Stimulated activated CD8-positive, alpha-beta memory T cell treated with anti-CD3 and anti-CD28 coated beads, Interleukin-7, amount 100 ng/mL, for 24 hours (primary cell): ENCODE results near the gene CAPN10.

Experiments used
- DNase-seq: peaks from one replicate; pipeline ENCODE4 v3.0.0-alpha.2; 2020; ENCODE audit warnings: low read depth

CAPN10 gene

DNA sequence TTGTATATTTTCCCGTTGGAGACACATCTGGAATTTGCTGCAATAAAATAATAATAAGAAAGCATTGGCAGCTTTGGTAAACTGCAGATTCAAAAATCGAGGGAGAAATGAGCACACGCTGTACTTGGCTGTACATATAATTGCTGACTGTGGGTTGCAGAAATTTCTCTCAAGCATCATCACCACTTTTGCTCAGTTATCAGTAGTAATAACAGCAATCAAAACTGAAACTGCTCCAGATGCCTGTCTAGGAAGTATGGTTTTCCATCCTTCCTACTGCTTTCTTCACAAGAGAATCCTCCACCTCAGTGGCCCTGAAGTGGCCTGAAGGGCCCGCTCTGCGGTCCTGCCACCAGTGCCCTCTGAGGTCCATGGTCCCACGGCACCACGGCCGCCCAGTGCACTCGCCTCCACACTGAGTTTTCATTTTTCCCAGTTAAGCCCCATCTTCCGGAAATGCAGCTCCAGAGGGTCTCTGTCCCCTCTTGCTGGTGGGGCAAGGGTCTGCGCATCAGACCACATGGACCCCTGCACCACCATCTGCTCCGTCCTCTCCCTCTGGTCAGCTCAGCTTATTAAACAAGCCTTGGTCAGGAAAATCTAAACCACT lies 22.5 kb upstream of the CAPN10 start:
- DNase-seq, result no peak

DNA sequence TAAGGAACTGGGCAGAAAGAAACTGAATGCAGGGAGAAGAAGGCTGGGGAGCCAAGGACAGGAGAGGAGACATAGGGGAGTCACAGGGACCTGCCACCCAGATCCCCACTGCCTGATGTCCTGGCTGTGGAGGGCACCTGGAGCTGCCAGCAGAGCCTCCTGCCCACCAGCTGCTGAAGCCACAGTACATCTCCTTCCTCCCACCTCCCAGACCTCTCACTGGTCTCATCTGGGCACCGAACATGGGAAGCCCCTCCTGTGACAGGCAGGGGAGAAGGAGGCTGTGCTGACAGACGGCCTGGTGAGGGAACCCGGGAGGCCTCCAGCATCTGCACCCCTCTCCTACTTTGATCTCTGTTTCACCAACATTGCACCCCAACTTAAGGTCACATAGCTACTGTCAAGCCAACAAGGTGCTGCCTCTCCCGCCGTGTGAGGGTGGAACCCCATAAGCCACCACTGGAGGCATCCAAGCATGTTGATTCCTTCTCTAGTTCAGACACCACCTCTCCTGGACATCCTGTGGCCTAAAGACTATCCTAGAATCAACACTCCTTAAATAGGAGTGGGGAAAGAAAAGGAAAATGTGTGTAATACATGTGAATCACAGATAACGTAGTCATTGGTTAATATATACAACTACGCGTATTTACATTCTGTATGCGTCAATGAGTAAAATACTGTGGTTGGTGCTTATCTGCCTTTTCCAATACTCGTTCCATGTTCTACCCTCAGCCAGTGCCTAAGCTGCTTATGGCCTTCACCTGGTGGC lies 21.8 kb upstream of the CAPN10 start:
- no peak for DNase-seq

DNA sequence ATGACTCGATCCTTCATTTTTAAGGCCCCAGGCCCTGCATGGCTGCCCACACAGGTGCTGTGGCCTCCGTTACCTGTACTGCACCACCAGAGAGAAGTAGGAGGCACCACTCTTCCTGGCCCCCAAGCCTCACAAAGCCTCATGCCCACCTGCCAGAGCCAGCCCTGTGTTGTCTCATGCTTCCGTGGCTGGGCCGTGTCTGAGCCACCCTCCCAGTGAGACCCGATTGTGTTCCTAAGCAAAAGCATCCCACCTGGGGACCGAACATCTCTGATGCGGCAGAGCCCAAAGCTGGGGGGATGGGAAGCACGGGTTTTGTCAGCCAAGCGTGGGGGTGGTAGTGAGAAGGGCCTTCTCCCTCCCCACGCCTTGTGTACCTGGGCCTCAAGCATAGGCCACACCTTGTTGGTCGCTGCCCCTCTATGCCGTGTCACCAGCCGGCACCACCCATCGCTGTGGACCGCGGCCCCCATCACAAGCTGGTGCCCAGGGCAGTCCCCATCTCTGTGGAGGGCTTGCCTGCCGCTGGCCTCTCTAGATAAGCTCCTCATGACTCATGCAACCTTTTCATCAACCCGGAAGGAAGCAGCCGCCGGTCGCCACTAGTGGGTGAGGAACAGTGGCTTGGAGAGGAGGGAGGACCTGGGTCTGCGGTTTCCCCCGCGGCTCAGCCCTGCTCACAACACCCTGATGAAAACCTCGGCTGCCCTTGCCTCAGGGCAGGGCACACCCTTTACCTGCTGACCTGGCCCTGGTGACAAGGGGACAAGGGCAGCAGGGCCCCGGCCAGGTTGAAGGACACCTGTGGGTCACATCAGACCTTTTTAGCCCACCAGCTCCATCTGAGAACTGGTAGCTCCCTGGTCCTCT lies 21.0 kb upstream of the CAPN10 start:
- DNase-seq, result peak; percentile 76

DNA sequence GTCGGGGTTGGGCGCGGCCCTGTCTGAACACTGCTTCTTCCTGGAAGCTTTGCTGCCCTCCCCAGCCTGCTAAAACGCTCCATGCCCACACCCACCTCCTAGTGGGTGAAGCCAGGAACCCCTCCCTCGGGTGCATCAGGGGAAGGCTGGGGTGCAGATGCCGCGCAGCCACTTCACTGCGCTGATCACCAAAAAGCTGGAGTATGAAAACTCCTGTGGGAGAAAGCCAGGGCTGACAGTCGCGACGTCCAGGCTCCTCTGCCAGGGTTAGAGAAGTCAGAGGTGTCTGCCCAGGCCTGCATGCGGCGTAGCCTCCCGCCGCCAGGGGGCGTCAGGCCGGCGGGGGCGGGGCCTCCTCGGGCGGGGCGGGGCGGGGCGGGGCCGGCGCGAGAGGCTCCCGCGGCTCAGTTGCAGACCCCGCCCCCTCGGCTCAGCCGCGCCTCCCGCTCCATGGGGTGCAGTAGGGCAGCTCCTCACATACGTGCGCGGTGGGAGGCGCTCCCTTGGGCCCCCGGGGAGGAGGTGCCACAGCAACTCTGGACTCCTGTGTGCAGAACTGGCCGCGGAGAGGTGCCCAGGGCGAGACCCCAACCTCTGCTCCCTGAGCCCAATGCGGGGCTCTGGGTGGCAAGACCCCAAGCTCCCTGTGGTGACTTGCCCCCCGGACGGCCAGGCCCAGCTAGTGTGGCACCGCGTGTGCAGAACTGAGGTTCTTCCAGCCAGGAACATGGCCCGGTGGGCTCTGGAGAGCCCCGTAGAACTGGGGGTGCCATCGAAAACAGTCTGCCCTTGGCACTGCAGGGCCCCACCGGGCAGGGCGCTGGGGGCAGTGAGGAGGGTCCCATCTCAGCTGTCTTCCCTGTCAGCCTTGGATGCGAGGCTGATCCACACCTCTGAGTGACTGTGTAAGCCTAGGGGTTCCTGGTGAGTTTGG lies 20.1 kb upstream of the CAPN10 start:
- peak; percentile 88 for DNase-seq

DNA sequence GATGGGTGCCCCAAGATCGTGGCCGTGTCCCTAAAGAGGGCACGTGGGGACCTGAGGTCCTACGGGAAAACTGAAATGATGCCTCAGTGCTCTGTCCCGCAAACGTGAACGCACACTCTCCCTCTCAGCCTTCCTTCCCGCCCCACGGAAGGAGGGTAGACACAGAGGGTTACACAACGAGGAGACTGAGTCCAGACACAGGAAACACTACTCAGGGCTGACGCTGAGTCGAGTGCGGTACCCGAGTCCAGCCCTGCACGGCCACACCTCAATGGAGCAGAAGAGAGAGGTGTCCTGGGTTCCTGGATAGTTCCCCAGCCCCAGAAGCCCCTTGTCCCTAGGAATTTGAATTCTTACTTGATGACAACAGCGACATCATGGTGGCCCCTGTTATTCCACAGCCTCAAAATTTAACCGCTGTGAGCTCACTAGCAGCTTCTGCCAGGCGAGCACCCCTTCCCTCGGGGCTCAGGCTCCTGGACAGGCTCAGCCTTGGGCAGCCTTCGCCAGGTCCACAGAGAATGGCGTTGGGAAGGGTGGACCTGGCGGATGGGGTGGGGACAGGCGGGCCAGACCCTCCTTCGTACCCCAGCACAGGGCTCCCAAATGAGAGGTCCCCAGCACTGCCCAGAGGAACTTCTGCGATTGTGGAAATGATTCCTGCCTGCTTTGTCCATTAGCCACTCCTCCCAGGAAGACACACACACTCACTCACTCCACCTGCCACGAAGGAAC lies 19.2 kb upstream of the CAPN10 start:
- DNase-seq, result no peak

DNA sequence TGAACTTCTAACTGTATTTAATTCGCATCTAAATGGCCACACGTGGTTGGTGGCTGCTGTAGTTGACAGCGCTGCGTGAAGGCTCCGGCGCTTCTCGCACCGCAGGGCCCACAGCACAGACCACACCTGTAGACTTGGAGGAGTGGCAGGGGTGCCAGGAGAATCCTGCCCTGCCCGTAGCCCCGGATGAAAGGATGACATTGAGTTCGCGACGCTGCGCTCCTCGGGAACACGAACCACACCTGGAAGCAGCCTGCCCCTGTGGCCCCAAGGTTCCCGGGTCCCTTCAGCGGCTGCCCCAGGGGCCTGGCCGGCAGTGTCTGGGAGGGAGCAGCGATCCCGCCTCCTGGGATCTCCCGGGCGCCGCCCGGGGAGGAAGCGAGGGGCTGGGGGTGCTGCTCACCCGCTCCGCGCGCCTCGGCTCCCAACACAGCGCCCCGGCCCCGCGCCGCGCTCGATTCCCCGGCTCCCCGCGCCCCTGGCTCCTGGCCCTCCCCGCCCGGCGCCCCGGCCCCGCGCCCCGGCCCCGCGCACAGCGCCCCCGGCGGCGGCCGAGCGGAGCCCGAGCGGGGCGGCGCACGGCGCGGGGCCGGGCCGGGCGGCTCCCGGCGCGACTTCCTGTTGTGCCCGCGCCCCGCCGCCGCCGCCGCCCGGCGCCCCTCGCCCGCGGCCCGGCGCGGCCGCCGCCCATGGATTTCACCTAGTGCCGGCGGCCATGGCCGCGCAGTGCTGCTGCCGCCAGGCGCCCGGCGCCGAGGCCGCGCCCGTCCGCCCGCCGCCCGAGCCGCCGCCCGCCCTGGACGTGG lies 18.5 kb upstream of the CAPN10 start, which contains the start of gene RNPEPL1:
RNPEPL1 (plus strand) TSS at position 613 of the 806 bp plus-strand sequence; CDS start at position 716, 103 bp downstream.
- DNase-seq, result no peak

DNA sequence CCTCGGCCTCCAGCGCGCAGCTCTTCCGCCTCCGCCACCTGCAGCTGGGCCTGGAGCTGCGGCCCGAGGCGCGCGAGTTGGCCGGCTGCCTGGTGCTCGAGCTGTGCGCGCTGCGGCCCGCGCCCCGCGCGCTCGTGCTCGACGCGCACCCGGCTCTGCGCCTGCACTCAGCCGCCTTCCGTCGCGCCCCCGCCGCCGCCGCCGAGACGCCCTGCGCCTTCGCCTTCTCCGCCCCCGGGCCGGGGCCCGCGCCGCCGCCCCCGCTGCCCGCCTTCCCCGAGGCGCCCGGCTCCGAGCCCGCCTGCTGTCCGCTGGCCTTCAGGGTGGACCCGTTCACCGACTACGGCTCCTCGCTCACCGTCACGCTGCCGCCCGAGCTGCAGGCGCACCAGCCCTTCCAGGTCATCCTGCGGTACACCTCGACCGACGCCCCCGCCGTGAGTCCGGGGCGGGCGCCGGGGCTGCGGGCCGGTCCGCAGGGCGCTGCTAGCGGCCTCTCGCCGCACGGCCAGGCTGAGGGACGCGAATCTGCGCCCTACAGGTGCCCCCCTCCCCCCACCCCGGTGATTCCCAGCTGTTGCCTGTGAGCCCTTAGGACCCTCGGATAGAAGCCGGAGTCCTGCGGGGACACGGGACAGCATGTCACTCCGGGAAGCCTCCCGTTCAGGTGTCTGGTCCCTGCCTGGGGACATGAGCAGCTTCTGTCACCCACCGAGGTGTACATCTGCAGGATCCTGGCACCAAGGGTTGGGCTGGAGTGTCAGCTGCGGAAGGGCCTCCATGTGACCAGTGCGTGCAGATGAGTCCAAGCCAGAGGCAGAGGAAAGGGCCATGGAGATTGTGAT lies 17.6 kb upstream of the CAPN10 start:
- DNase-seq, result no peak

DNA sequence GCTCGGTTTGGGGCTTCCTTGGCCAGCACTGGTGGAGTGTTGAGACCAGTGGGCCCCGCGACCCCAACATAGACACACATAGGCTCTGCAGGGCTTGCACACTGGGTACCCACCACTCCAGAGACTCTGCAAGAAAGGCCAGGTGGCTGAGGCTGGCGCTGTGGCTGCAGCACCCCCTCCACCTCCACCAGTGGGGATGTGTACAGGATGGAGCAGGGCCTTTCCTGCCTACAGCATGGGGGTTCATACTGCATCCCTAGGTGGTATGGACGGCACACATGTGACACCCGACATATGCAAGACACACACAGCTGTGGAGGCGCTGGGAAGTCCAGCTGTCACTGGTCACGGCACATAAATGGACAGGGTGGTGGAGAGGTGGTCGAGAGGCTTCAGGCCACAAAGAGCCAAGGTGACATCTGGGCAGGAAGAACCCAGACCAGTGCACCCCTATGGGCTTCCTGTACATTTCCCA lies 17.0 kb upstream of the CAPN10 start:
- DNase-seq, result no peak

DNA sequence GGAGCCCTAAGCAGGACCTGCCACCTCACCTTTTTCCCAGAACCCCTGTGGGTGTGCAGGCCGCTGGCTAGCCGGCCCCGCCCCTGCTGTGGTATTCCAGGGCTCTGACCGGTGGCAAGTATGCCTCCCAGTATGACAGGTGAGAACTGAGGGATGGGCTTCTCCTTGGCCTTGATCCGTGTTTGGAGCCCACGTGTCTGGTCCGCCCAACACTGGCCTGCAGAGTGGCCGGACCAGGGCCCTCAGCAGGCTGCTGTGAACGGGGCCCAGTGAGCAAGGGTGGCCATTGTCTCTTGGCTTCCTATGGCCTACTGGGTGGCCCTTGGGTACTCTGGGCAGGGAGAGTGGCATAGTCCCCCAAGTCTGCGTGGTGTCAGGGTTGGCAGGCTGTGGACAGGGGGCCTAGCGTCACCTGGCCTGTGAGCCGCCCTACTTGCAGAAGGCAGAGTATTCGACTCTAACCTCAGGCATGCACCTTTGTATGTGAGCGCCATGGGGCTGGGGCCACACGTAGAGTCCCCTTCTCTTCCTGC lies 16.5 kb upstream of the CAPN10 start:
- no peak for DNase-seq

DNA sequence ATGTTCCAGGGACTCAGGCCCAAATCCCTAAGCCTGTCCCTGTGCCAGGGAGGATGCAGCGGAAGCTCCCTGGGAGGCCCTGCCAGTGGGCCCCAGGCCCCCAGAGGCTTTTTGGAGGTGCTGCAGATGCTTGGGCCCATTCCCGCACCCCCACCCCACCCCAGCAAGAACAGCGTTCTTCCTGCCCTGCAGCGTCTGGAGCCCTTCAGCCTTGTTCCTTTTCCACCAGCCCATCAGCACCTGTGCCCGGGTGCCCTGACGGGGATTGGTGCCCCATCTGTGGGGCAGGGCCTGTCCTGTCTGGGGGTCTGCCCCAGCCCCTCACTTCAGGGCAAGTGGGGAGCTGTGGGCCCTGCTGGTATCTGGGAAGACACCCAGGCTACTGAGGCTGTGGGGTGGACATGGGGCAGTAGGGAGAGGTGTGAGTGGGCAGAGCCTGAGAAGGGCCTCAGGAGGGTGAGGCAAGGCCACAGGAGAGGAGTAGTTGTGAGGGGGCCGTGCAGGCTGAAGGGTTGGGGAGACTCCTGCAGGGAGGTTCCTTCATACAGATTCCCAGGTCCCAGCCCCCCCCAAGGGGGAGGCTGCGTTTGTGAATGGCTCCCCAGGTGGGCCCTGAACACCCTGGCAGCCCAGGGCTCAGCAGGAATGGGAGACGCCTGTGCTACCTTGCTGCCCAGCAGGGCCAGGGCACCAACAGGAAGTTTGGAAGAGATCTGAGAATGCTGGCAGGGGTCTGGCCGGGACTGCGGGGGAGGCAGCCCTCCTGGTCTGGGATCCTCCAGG lies 15.8 kb upstream of the CAPN10 start:
- DNase-seq, result no peak

DNA sequence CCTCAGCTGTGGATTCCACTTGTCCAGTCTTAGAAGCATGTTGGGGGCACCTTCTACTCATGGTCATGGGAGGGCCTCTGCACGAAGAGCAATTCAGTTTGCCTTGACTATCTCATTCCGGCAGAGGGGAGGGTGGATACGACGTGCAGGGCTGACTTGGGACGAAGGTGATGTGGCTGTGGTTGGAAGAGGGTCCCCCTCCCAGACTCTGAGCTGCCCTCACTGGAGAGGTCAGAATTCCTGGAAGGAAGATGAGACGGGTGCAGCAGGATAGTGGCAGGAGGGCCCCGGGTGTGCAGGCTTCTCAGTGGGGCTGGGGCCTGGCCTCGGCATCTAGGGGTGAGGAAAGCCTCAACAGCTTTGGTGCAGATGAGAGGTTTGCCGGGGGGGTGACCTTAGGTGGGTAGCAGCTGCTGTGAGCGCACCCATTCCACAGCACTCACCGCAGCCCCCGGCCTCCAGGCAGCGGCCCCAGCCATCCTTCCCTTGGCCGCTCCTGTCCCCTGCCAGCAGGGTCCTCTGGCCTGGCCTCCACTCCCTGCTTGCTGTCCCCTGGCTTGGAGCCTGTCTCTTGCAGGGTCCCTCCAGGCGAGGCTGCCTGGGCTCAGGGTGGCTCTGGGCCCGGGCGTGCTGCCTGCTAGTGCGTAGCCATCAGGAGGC lies 15.1 kb upstream of the CAPN10 start:
- no peak for DNase-seq

DNA sequence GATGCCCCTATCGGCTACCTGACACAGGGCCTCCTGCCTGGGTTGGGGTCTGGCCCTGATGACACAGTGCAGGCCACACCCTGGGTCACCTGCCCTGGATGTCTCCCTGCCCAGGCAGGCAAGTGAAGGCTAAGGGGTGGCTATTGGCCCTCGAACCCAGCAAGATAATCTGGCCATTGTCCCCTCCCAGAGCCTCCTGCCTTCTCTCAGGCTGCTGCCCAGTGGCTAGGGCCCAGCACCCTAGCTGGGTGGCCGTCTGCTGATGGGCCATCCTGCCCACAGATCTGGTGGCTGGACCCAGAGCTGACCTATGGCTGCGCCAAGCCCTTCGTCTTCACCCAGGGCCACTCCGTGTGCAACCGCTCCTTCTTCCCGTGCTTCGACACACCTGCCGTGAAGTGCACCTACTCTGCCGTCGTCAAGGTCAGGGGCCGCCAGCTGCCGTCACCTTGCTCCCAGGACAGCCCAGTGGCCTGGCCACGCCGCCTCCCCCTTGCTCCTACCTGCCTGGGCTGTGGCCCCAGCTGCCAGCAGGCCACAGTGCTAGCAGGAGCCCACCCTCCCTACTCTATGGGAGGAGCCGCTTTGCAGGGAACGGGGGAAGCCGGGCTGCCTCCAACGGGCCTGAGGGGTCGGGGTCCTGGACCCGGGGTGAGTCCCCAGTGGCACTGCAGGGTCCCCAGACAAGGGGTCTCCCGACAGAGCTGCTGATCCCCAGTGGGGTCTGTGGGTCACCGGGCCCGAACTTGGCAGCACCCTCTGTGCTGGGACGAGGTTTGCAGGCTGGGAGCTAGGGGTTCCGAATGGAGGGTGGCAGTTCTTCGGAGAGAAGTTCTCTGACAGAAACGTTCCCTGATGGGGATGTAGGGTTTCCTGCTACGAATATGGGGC lies 14.1 kb upstream of the CAPN10 start:
- DNase-seq, result no peak

DNA sequence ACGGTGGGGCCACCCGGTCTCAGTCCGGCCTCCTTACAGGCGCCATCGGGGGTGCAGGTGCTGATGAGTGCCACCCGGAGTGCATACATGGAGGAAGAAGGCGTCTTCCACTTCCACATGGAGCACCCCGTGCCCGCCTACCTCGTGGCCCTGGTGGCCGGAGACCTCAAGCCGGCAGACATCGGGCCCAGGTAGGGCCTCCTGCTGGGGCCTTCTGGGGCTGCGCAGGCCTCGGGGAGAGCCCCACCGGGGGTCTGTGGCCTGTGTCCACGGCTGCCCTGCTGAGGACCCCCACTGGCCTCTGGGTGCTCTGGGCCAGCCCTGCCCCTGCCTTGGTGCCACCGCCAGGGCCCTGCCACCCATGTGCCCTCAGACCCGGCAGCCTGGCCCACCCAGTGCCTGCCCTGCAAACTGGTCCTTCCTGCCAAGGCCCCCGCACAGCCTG lies 13.4 kb upstream of the CAPN10 start:
- no peak for DNase-seq

DNA sequence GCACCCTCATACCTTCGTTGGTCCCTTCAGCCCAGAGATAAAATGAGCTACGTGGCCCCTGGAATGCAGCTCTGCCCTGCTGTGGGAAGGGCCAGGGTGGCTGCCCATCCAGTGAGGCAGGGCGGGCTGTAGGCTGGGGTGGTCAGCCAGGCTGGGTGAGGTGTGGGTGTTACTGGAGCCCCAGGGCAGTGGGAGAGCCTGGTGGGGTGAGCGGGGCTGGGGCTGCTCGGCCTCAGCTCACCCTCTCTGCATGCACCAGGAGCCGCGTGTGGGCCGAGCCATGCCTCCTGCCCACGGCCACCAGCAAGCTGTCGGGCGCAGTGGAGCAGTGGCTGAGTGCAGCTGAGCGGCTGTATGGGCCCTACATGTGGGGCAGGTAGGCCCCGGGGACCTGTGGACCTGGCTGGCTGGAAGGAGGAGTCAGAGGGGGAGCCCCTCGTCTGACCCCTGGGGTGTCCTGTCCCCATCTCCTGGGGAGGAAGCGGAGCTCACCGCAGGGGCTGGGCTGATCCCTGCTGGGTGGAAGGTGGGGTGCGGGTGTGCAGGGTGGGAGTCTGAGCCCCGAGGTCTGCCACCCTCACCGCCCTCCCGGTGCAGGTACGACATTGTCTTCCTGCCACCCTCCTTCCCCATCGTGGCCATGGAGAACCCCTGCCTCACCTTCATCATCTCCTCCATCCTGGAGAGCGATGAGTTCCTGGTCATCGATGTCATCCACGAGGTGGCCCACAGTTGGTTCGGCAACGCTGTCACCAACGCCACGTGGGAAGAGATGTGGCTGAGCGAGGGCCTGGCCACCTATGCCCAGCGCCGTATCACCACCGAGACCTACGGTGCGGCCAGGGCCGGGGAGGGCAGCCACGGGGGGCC lies 12.8 kb upstream of the CAPN10 start:
- no peak for DNase-seq

DNA sequence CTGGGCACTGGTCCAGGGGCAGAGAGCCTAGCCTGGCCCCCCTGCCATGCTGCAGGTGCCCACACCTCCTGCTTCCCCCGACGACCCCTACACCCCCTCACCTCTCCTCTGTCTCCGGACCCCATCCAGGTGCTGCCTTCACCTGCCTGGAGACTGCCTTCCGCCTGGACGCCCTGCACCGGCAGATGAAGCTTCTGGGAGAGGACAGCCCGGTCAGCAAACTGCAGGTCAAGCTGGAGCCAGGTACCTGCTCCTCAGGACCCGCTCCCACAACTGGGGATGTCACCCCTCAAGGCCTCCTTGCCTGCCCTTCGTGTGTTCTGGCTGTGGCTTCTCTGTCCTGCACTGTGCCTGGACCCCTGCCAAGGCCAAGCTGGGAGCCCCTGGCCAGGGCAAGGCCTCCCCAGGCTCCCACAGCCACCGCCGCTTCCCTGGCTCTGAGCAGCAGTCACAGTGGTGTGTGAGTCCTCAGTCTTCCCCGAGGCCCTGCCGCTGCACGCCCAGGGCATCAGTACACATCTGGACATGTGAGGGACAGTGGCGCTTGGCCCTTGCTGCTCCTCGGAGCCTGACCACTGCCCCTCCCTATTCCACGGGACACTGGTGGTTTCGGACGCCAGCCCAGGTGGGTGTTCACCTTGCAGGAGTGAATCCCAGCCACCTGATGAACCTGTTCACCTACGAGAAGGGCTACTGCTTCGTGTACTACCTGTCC lies 12.0 kb upstream of the CAPN10 start:
- no peak for DNase-seq
